ENCODE results near the gene VSNL1.

VSNL1 gene

DNA sequence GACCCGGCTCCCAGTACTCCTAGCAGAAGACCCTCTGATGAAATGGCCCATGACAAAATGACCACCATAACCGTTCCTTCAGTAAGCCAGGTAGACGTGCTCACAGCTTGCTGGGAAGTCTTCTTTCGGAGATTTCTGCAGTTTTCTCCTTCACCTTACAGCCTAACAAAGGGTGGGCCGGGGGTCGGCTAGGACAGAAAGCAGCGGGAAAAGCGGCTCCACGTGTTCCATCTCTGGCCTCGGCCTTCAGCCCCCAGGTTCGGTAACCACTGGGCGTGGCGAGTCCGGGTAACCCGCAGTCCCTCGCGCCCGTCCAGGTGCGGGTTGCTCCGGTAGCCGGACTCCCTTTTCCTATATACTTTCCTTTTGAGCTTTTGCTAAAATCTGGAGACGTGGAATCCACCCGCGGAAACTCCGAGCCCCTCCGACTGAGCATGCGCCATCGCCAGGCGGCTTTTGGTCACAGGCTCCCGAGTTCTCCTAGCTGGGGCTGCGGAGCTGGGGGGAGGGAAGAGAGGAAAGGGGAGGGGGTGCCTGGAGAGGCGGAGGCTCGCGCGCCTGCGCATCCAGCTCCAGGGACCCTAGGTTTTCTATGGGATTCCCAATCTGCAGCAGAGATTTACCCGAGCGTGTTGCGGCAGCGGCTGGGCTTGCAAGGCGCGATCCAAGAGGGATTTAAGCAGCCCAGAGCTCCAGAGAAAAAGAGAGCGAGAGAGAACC, at the start of gene VSNL1:
TSS of gene VSNL1 (plus strand) at position 604 of the 720 bp plus-strand sequence. CDS start 51,379 bp downstream, outside the sequence.
- Histone ChIP-seq H3K4me3 (ENCODE audit: low read length) (peak within 1 kb of the TSS; percentile 89), H3K9ac (ENCODE audit: low read length) (peak within 1 kb of the TSS; percentile 83), H3K4me1 (ENCODE audit: control insufficient read depth, low read depth, low read length) (peaks cover 41% of the 10 kb centered on the region), H3K36me3 (ENCODE audit: control insufficient read depth, low read depth, low read length) (no peaks in the 10 kb centered on the region), H3K9me3 (ENCODE audit: control insufficient read depth, low read depth, low read length) (no peaks in the 10 kb centered on the region), H3K27me3 (ENCODE audit: control insufficient read depth, insufficient read depth, low read length) (peaks cover 36% of the 10 kb centered on the region), H3K27ac (ENCODE audit: low read length) (peak within 1 kb of the TSS; percentile 40)

DNA sequence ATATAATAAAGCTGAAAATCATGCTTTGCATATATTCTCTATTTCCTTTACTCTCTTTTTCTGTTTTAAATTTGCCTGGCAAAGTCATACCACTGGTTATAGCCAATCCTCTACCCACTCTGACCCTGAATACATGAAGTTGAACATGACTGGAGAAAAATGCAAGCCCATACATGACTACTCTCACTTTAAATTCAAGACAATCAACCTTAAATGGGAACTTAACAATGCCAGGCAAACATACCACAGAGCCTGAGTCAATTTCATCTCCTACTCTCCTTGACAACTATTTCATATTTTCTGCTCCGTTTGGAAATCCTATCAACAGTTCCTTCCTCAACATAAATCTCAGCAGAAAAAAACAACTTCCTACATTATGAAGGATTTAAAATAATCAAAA, 44.9 kb upstream of the VSNL1 start:
- Histone ChIP-seq H3K27me3 (ENCODE audit: control insufficient read depth, insufficient read depth, low read length) (no peaks in the 10 kb centered on the region), H3K27ac (ENCODE audit: low read length) (no peak overlapping the region)

DNA sequence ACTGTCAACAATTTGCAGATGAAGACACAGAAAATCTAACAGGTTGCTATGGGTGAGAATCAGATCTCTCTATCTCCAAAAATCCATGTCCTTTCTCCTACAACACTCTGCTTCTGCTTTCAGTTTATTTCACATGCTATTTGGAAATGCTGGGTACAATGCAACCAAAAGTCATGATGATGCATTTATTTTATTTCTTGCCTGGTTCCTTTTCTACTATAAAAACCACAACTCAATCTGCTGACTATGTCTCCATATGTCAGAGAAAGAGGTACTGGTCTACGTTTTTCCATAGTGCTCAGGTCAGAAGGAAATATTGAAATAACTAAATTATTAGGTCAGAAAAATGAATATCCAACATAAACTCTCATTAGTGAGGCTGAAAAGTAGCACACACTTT, 42.8 kb upstream of the VSNL1 start:
- Histone ChIP-seq H3K36me3 (ENCODE audit: control insufficient read depth, low read depth, low read length) (no peaks in the 10 kb centered on the region), H3K4me3 (ENCODE audit: low read length) (no peak overlapping the region), H3K4me1 (ENCODE audit: control insufficient read depth, low read depth, low read length) (no peaks in the 10 kb centered on the region), H3K9me3 (ENCODE audit: control insufficient read depth, low read depth, low read length) (no peaks in the 10 kb centered on the region), H3K9ac (ENCODE audit: low read length) (no peak overlapping the region), H3K27me3 (ENCODE audit: control insufficient read depth, insufficient read depth, low read length) (no peaks in the 10 kb centered on the region), H3K27ac (ENCODE audit: low read length) (no peak overlapping the region)

More for the DNA sequence above, 44.9 kb upstream of the VSNL1 start:
- H3K4me1 ChIP-seq (ENCODE audit: control insufficient read depth, low read depth, low read length), result no peaks in the 10 kb centered on the region
- H3K9me3 ChIP-seq (ENCODE audit: control insufficient read depth, low read depth, low read length), result no peaks in the 10 kb centered on the region
- no peak overlapping the region for H3K9ac ChIP-seq (ENCODE audit: low read length)
- H3K4me3 ChIP-seq (ENCODE audit: low read length), result no peak overlapping the region
- no peaks in the 10 kb centered on the region for H3K36me3 ChIP-seq (ENCODE audit: control insufficient read depth, low read depth, low read length)

DNA sequence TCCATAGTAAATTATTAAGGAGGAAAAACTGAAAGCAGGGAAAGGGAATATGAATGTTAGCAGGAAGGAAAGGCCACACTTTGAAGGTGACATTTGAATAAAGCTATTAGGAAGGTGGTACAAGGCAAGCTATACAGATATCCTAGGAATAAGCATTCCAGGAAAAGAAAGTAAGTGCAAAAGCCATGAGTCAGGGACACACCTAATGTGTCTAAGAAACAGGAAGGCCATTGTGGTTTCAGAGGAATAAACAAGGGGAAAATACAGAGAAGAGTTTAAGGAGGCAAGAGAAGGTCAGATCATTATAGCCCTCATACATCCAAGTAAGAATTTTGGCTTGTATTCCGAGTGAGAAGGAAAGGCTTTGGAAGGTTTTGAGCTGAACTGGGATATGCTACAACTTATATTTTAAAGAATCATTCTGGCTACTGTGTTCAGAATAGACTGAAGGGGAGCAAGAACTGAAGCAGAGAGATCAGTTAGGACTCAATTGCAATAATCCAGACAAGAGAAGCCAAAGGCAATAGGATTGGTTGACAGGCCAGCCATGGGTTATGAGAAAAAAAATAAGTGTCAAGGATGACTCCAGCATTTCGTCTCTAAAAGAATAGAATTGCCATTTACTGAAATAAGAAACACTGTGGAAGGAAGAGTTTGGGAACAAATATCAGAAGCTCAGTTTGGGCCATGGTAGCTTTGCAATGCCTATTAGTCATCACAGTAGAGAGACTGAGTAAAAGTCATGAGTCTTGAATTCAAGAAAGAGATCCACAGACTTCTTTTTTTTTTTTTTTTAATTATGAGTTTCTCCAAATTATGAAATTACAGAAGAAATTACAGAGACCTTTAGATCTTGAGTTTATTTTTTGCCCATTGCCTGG, 33.5 kb upstream of the VSNL1 start:
- Histone ChIP-seq H3K4me1 (ENCODE audit: control insufficient read depth, low read depth, low read length) (peaks cover 2% of the 10 kb centered on the region), H3K4me3 (ENCODE audit: low read length) (no peak overlapping the region), H3K27me3 (ENCODE audit: control insufficient read depth, insufficient read depth, low read length) (no peaks in the 10 kb centered on the region), H3K27ac (ENCODE audit: low read length) (no peak overlapping the region), H3K9ac (ENCODE audit: low read length) (no peak overlapping the region), H3K9me3 (ENCODE audit: control insufficient read depth, low read depth, low read length) (no peaks in the 10 kb centered on the region), H3K36me3 (ENCODE audit: control insufficient read depth, low read depth, low read length) (no peaks in the 10 kb centered on the region)

DNA sequence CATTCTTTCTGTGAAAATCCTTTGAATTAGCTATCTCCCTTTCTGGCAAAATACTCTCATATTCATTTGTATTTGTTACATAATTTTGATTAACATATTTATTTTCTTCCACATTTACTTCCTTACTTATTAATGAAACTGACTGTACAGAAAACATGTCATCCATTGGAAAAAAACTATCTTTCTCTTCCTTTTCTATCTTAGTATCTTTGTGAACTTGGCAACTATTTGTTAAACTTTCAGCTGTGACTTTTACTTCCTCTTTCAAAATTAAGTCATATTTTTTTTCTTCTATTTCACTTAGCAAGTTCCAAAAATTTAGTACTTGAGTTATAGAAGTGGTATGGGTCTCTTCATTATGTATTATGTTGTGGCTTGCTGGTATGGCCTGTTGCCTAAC, 24.8 kb upstream of the VSNL1 start:
- Histone ChIP-seq H3K27me3 (ENCODE audit: control insufficient read depth, insufficient read depth, low read length) (no peaks in the 10 kb centered on the region), H3K27ac (ENCODE audit: low read length) (no peak overlapping the region), H3K4me1 (ENCODE audit: control insufficient read depth, low read depth, low read length) (peaks cover 24% of the 10 kb centered on the region), H3K9me3 (ENCODE audit: control insufficient read depth, low read depth, low read length) (no peaks in the 10 kb centered on the region), H3K9ac (ENCODE audit: low read length) (no peak overlapping the region), H3K36me3 (ENCODE audit: control insufficient read depth, low read depth, low read length) (no peaks in the 10 kb centered on the region), H3K4me3 (ENCODE audit: low read length) (no peak overlapping the region)

DNA sequence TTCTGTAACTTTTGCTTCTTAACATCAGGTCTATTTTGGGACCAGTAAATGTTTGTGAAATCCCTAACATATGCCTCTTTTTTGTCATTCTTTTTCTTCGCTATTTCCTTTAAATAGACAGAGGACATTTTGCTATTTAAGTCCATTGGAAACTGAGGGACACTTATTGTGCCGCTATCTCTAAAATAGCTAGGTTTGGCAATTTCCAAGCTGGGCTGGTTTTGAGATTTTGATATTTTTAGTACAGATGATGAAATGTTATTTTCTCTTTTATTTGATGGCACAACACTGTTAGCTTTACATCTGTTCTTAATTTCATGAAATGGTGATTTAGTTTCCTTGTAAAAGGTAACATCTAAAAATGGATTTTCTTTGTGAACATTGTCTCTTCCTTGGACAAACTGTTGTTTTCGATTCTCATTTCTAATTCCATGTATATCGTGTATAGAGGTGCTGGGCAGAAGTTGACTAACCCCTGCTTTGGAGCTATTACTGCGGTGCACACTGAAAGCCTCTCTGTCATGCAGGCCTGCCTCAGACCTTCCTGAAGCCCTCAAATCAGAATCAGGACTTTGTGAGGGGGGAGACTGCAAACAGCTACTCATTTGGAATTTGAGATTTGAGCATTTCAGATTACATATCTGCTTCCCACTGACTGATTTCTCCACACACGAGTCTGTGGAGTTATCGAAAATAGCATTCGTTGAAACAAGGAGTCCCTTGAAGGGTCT, 22.9 kb upstream of the VSNL1 start:
- no peak overlapping the region for H3K27ac ChIP-seq (ENCODE audit: low read length)
- peaks cover 24% of the 10 kb centered on the region for H3K4me1 ChIP-seq (ENCODE audit: control insufficient read depth, low read depth, low read length)
- H3K9me3 ChIP-seq (ENCODE audit: control insufficient read depth, low read depth, low read length), result no peaks in the 10 kb centered on the region
- H3K4me3 ChIP-seq (ENCODE audit: low read length), result peak overlapping the region; percentile 62
- no peaks in the 10 kb centered on the region for H3K27me3 ChIP-seq (ENCODE audit: control insufficient read depth, insufficient read depth, low read length)
- H3K9ac ChIP-seq (ENCODE audit: low read length), result peak overlapping the region; percentile 42
- H3K36me3 ChIP-seq (ENCODE audit: control insufficient read depth, low read depth, low read length), result no peaks in the 10 kb centered on the region

DNA sequence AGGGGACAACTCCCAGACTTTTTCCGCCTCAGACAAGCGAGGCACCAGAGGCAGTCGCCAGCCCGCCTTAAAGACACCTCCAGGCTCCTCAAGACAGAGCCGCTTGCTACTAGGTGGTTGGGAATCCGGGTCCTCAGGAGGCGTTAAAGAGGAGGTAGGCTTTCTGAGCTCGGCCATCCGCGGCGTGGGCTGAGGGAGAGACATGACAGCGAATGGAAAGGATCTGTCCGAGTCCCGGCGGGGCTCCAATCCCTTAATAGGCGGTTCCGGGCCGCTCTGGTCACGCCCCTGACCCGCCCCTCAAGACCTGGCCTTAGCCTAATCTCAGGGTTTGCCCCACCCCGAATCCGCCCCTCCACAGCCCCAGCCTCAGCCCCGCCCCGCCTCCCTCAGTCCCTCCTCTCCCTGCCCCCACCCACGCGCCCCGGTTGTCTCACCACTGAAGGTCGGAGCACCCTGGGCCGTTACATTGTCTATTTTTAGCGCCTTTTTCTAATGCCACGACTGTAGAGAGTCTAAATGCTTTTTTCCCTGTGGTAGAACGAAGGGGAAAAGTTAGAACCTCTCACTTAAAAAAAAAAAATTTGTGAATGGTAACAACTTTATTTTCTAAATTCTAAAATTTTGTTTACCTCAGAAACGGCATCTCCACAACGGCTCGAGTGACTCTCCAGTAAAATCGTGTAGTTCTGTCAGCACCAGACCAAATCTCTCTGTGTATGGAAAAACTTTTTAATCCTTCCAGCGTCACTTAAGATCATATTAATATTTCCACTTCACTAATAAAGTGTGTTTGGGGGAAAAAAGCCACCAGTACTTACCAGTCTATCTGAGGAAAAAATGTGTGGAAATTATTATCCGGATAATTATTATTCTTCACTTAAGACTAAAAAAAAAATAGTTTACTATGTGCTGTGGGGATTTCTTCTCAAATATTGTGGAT, 22.0 kb upstream of the VSNL1 start, which contains the start of gene RAD51AP2:
TSS of gene RAD51AP2 (minus strand) at position 229 of the 943 bp plus-strand sequence. CDS start at position 204, 25 bp downstream.
- no peaks in the 10 kb centered on the region for H3K27me3 ChIP-seq (ENCODE audit: control insufficient read depth, insufficient read depth, low read length)
- H3K27ac ChIP-seq (ENCODE audit: low read length), result no peak within 1 kb of the TSS
- peak within 1 kb of the TSS; percentile 62 for H3K4me3 ChIP-seq (ENCODE audit: low read length)
- peaks cover 24% of the 10 kb centered on the region for H3K4me1 ChIP-seq (ENCODE audit: control insufficient read depth, low read depth, low read length)
- no peaks in the 10 kb centered on the region for H3K9me3 ChIP-seq (ENCODE audit: control insufficient read depth, low read depth, low read length)
- peak within 1 kb of the TSS; percentile 46 for H3K9ac ChIP-seq (ENCODE audit: low read length)
- no peaks in the 10 kb centered on the region for H3K36me3 ChIP-seq (ENCODE audit: control insufficient read depth, low read depth, low read length)

DNA sequence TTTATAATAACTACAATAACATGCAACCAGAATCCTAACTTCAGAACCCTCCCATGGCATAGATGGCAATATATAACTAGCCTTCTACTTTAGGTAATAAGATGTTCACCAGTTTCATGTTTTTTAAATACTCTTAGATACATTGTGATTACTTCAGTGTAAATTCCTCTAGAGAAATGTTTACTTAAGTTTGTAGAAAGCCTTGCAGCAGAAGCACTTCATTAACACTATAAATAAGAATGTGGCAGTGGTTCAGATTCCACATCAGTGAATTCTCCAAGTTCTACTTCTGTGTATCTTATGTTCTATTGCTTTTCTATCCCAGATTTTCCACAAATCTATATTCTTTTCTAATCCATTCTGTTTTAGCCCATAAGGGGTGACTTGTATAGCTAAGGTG, 21.0 kb upstream of the VSNL1 start:
- Histone ChIP-seq H3K4me3 (ENCODE audit: low read length) (no peak overlapping the region), H3K27me3 (ENCODE audit: control insufficient read depth, insufficient read depth, low read length) (no peaks in the 10 kb centered on the region), H3K9me3 (ENCODE audit: control insufficient read depth, low read depth, low read length) (no peaks in the 10 kb centered on the region), H3K4me1 (ENCODE audit: control insufficient read depth, low read depth, low read length) (peaks cover 27% of the 10 kb centered on the region), H3K36me3 (ENCODE audit: control insufficient read depth, low read depth, low read length) (no peaks in the 10 kb centered on the region), H3K27ac (ENCODE audit: low read length) (no peak overlapping the region), H3K9ac (ENCODE audit: low read length) (no peak overlapping the region)

DNA sequence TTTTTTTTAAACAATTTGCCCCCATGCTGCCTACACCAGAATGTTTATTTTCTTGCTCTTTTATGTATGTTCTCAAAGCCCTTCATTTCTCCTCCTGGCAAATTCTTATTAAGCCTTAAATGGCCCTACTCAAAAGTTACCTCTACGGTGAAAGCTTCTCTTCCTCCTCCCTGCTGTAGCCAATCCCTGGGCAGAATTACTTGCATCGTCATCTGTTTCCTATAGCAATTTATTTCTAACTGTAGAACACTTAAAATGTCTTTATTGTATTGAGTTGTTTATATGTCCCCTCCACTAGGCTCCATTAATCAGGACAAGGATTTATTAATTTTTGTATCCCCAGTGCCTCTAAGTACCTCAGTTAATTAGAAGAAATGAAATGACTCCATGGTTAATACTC, 19.7 kb upstream of the VSNL1 start:
- Histone ChIP-seq H3K27ac (ENCODE audit: low read length) (no peak overlapping the region), H3K4me1 (ENCODE audit: control insufficient read depth, low read depth, low read length) (peaks cover 22% of the 10 kb centered on the region), H3K36me3 (ENCODE audit: control insufficient read depth, low read depth, low read length) (no peaks in the 10 kb centered on the region), H3K27me3 (ENCODE audit: control insufficient read depth, insufficient read depth, low read length) (no peaks in the 10 kb centered on the region), H3K9ac (ENCODE audit: low read length) (no peak overlapping the region), H3K4me3 (ENCODE audit: low read length) (no peak overlapping the region), H3K9me3 (ENCODE audit: control insufficient read depth, low read depth, low read length) (no peaks in the 10 kb centered on the region)

DNA sequence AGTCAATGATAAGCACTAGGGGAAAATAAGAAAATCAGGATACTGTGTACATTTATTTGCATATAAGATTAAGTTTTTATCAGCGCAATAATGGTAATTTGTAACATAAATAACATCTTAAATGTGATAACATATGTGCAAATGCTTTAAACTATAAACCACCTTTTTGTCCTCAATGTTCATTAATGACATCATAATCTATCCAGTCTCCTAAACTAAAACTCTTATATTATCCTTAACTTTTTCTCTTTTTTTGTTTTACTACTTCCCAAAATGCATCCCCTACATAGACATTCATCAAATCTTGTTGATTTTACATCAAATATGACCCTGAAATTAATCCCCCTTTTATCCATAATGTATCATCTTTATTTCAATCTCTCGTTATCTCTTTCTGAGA, 18.9 kb upstream of the VSNL1 start:
- Histone ChIP-seq H3K4me1 (ENCODE audit: control insufficient read depth, low read depth, low read length) (peaks cover 22% of the 10 kb centered on the region), H3K4me3 (ENCODE audit: low read length) (no peak overlapping the region), H3K9me3 (ENCODE audit: control insufficient read depth, low read depth, low read length) (no peaks in the 10 kb centered on the region), H3K27ac (ENCODE audit: low read length) (no peak overlapping the region), H3K9ac (ENCODE audit: low read length) (no peak overlapping the region), H3K36me3 (ENCODE audit: control insufficient read depth, low read depth, low read length) (no peaks in the 10 kb centered on the region), H3K27me3 (ENCODE audit: control insufficient read depth, insufficient read depth, low read length) (no peaks in the 10 kb centered on the region)

All from iPS-18a (cell line).